T-cell (primary cell): Measurements from ENCODE around the gene RRP8. TPM values are rescaled to one million over a fixed set of nuclear protein-coding genes. Genes with fewer than 3 reads are reported as not detected.
A peak's percentile ranks its signal among the peaks of the same experiment; 100 is the strongest.

Experiments used
- ATAC-seq, 4 experiments: fragments of 200-7000 bp in 3 of 4; fragments of 150-1000 bp in 1 of 4; cut with Tn5 transposase; replicated peaks in 1 of 4; 1 replicate in 3 of 4; 2 replicates in 1 of 4; pipeline ENCODE4 v1.10.0; 2021; ENCODE audit warnings: moderate library complexity in 3 of 4, mild to moderate bottlenecking in 2 of 4, moderate number of reproducible peaks in 1 of 4
- CTCF ChIA-PET, 2 donors: fragments of 300-600 bp; sonication (Branson Sonifier 250); formaldehyde crosslinking; loops; one replicate each; lab custom pipeline; 2022; ENCODE audit warnings: antibody characterized with exemption in 2 of 2; lab: Charles Lee
- POLR2A ChIA-PET, 2 donors: fragments of 300-600 bp; sonication (Branson Sonifier 250); formaldehyde crosslinking; loops; one replicate each; lab custom pipeline; 2022; ENCODE audit warnings: antibody characterized with exemption in 2 of 2; lab: Charles Lee
- DNase-seq, 35 experiments: peaks; one replicate each; pipeline versions ENCODE4 v3.0.0 to v3.0.0-alpha.2; 2013 to 2023
- H3K27ac ChIP-seq: one replicate; pipeline ENCODE4 v1.5.1; 2013; ENCODE audit warnings: low read length
- H3K27me3 ChIP-seq, 2 experiments: replicated peaks in 1 of 2; 1 replicate in 1 of 2; 2 replicates in 1 of 2; pipeline versions ENCODE4 v1.6.1 to v1.7.0; 2013; ENCODE audit warnings: low read length in 1 of 2, mixed read lengths in 1 of 2; ENCODE audit not compliant: control insufficient read depth in 2 of 2, insufficient read depth in 2 of 2; ENCODE audit errors: extremely low read depth in 1 of 2
- H3K36me3 ChIP-seq, 2 donors: 1 replicate in 1 of 2; 2 replicates in 1 of 2; pipeline versions ENCODE4 v1.6.1 to v1.7.0; 2013; ENCODE audit warnings: low read length in 1 of 2; ENCODE audit not compliant: control insufficient read depth in 2 of 2, insufficient read depth in 1 of 2; ENCODE audit errors: extremely low read depth in 1 of 2
- H3K4me1 ChIP-seq, 2 experiments: 1 replicate in 1 of 2; 2 replicates in 1 of 2; pipeline versions ENCODE4 v1.6.1 to v1.7.0; 2013; ENCODE audit warnings: low read length in 2 of 2, mixed read lengths in 1 of 2; ENCODE audit not compliant: insufficient read depth in 2 of 2, control insufficient read depth in 1 of 2; ENCODE audit errors: extremely low read depth in 1 of 2
- H3K4me3 ChIP-seq, 2 donors: 1 replicate in 1 of 2; 2 replicates in 1 of 2; pipeline versions ENCODE4 v1.5.1 to v1.7.0; 2013; ENCODE audit warnings: mild to moderate bottlenecking in 2 of 2, low read length in 1 of 2, moderate library complexity in 1 of 2; ENCODE audit not compliant: control insufficient read depth in 1 of 2; ENCODE audit errors: extremely low read depth in 1 of 2
- H3K9me3 ChIP-seq: 2 replicates; pipeline ENCODE4 v1.7.0; 2013
- H3K27ac Mint-ChIP-seq, 2 donors: one replicate each; pipeline ENCODE4 v1.8.0; 2020 to 2021; ENCODE audit warnings: mild to moderate bottlenecking in 2 of 2, mixed read lengths in 2 of 2
- H3K27me3 Mint-ChIP-seq, 2 donors: one replicate each; pipeline ENCODE4 v1.8.0; 2021 to 2022; ENCODE audit warnings: mixed read lengths in 2 of 2
- H3K36me3 Mint-ChIP-seq: one replicate; pipeline ENCODE4 v1.8.0; 2021; ENCODE audit warnings: mixed read lengths
- H3K4me1 Mint-ChIP-seq, 3 donors: one replicate each; pipeline ENCODE4 v1.8.0; 2020 to 2022; ENCODE audit warnings: mixed read lengths in 3 of 3, mild to moderate bottlenecking in 1 of 3
- H3K4me3 Mint-ChIP-seq, 3 donors: one replicate each; pipeline ENCODE4 v1.8.0; 2020 to 2022; ENCODE audit warnings: mild to moderate bottlenecking in 3 of 3, mixed read lengths in 3 of 3, moderate library complexity in 3 of 3
- H3K9me3 Mint-ChIP-seq, 3 donors: one replicate each; pipeline ENCODE4 v1.8.0; 2020 to 2022; ENCODE audit warnings: mixed read lengths in 3 of 3
- WGBS: methylation state at CpG from one replicate; pipeline ENCODE4 v1.1.5; 2013; ENCODE audit warnings: missing lambda C conversion rate; ENCODE audit not compliant: insufficient coverage; 5-methylcytosine and 5-hydroxymethylcytosine counted together
- total RNA-seq, 35 experiments: library from RNA in 6 of 35; stranded (reverse) in 6 of 35; fragments of 120-200 nt in 1 of 35; gene quantifications; one replicate each; pipeline versions ENCODE4 v1.2.1 to v1.2.4 and lab custom pipeline; 2013 to 2026

RRP8 gene
- total RNA-seq, 5 donors from 2014 or later (not counting 1 experiment from before 2014, with no cell fraction given) = 24.5 to 35.5 (median 32.2) TPM

- Mint-ChIP-seq H3K27ac (peak overlapping the region; percentile 88 to 89), H3K36me3 (peaks cover 41% of the 10 kb centered on the region), H3K4me1 (peaks cover 20 to 47% (median 33%) of the 10 kb centered on the region in 3 donors), H3K27me3 (no peaks in the 10 kb centered on the region), H3K9me3 (no peaks in the 10 kb centered on the region), H3K4me3 (peak overlapping the region in 2 of 3 donors; percentile 86 to 87)
- ATAC-seq (no peak), DNase-seq (peak in 1 of 35 experiments; percentile 1)
- peaks cover 14 to 50% of the 10 kb centered on the region in 2 donors for H3K36me3 ChIP-seq
- H3K4me3 ChIP-seq = no peak overlapping the region
- H3K4me1 ChIP-seq = peaks cover 35 to 64% of the 10 kb centered on the region in 2 experiments
- CTCF ChIA-PET = interaction anchor here in 1 of 2 donors (0.8 to 1.1 kb wide), 2 partner anchors 73 to 221 kb away, joined by 3 read pairs; partner anchors contain the start of genes MRPL17 and SMPD1
- 100% methylated on average over 1 of the region's 6 CpGs for WGBS
- H3K27me3 ChIP-seq = no peaks in the 10 kb centered on the region
- H3K9me3 ChIP-seq = no peaks in the 10 kb centered on the region
- POLR2A ChIA-PET = no interaction called here
- H3K27ac ChIP-seq = peak overlapping the region; percentile 79
Measured at GRCh38 chr11:6610591-6610990, 7.2 kb upstream of the RRP8 start.

GRCh38 chr11:6609502-6610015 lies 6.1 kb upstream of the RRP8 start:
- H3K27me3 ChIP-seq = no peaks in the 10 kb centered on the region
- H3K4me1 ChIP-seq = peaks cover 44 to 73% of the 10 kb centered on the region in 2 experiments
- Mint-ChIP-seq H3K4me1 (peaks cover 20 to 44% (median 33%) of the 10 kb centered on the region in 3 donors), H3K27ac (peak overlapping the region; percentile 74 to 89), H3K9me3 (no peaks in the 10 kb centered on the region), H3K36me3 (peaks cover 31% of the 10 kb centered on the region), H3K4me3 (peak overlapping the region in 2 of 3 donors; percentile 37 to 50), H3K27me3 (no peaks in the 10 kb centered on the region)
- H3K4me3 ChIP-seq = no peak overlapping the region
- ATAC-seq (no peak), DNase-seq (peak in 1 of 35 experiments; percentile 1)
- CTCF ChIA-PET = interaction anchor here in 1 of 2 donors (1.1 kb wide), 1 partner anchor 74 kb away, joined by 8 read pairs; the partner anchor contains the start of gene MRPL17
- POLR2A ChIA-PET = no interaction called here
- peaks cover 7 to 39% of the 10 kb centered on the region in 2 donors for H3K36me3 ChIP-seq
- H3K27ac ChIP-seq = peak overlapping the region; percentile 9
- no peaks in the 10 kb centered on the region for H3K9me3 ChIP-seq
- WGBS = 93% methylated on average over 6 of the region's 8 CpGs

GRCh38 chr11:6608726-6609501 lies 5.5 kb upstream of the RRP8 start:
- ChIA-PET CTCF (interaction anchor here in 1 of 2 donors (1.1 kb wide), 1 partner anchor 74 kb away, joined by 8 read pairs; the partner anchor contains the start of gene MRPL17), POLR2A (no interaction called here)
- DNase-seq (peak in 1 of 35 experiments; percentile 1), ATAC-seq (no peak)
- H3K4me1 Mint-ChIP-seq = peaks cover 20 to 44% (median 33%) of the 10 kb centered on the region in 3 donors
- H3K27ac ChIP-seq = no peak overlapping the region
- WGBS = 91% methylated on average over 7 of the region's 14 CpGs
- H3K27ac Mint-ChIP-seq = peak overlapping the region in 1 of 2 donors; percentile 89
- H3K4me1 ChIP-seq = peaks cover 45 to 76% of the 10 kb centered on the region in 2 experiments
- no peak overlapping the region for H3K4me3 ChIP-seq
- peaks cover 7 to 35% of the 10 kb centered on the region in 2 donors for H3K36me3 ChIP-seq
- H3K4me3 Mint-ChIP-seq = no peak overlapping the region
- H3K36me3 Mint-ChIP-seq = peaks cover 30% of the 10 kb centered on the region
- no peaks in the 10 kb centered on the region for H3K9me3 ChIP-seq
- no peaks in the 10 kb centered on the region for H3K9me3 Mint-ChIP-seq
- no peaks in the 10 kb centered on the region for H3K27me3 Mint-ChIP-seq
- H3K27me3 ChIP-seq = no peaks in the 10 kb centered on the region

GRCh38 chr11:6608011-6608410 lies 4.6 kb upstream of the RRP8 start:
- H3K27me3 Mint-ChIP-seq = no peaks in the 10 kb centered on the region
- no peak for ATAC-seq
- POLR2A ChIA-PET = no interaction called here
- Histone ChIP-seq H3K27me3 (no peaks in the 10 kb centered on the region), H3K9me3 (no peaks in the 10 kb centered on the region), H3K27ac (peak overlapping the region; percentile 64), H3K36me3 (peaks cover 7 to 35% of the 10 kb centered on the region in 2 donors), H3K4me3 (no peak overlapping the region), H3K4me1 (peaks cover 43 to 75% of the 10 kb centered on the region in 2 experiments)
- no peak overlapping the region for H3K4me3 Mint-ChIP-seq
- no peak overlapping the region for H3K27ac Mint-ChIP-seq
- peaks cover 30% of the 10 kb centered on the region for H3K36me3 Mint-ChIP-seq
- H3K4me1 Mint-ChIP-seq = peaks cover 20 to 44% (median 33%) of the 10 kb centered on the region in 3 donors
- WGBS = 97% methylated on average over 8 of the region's 9 CpGs
- H3K9me3 Mint-ChIP-seq = no peaks in the 10 kb centered on the region
- CTCF ChIA-PET = interaction anchor here (1.1 to 1.6 kb wide), 3 partner anchors 11 to 75 kb away, joined by 3 to 6 read pairs (median 5); partner anchors contain the start of genes TPP1 (in 2 of the 2) and MRPL17 (in 1 of the 2)
- no peak for DNase-seq

- CTCF ChIA-PET = interaction anchor here (0.6 to 1.6 kb wide), 4 partner anchors 12 to 76 kb away, joined by 3 to 6 read pairs (median 4); partner anchors contain the start of genes TPP1 (in 2 of the 2) and MRPL17 (in 1 of the 2)
Measured at GRCh38 chr11:6607190-6607795, 3.9 kb upstream of the RRP8 start.

More at GRCh38 chr11:6607190-6607795, 3.9 kb upstream of the RRP8 start:
- POLR2A ChIA-PET = interaction anchor here in 1 of 2 donors (0.6 kb wide), 1 partner anchor 28 kb away, joined by 3 read pairs; no protein-coding TSS in a partner anchor
- Histone ChIP-seq H3K9me3 (no peaks in the 10 kb centered on the region), H3K4me1 (peaks cover 46 to 73% of the 10 kb centered on the region in 2 experiments), H3K27me3 (no peaks in the 10 kb centered on the region), H3K36me3 (peaks cover 7 to 35% of the 10 kb centered on the region in 2 donors), H3K4me3 (no peak overlapping the region), H3K27ac (peak overlapping the region; percentile 64)
- DNase-seq (no peak), ATAC-seq (no peak)
- peaks cover 30% of the 10 kb centered on the region for H3K36me3 Mint-ChIP-seq
- no peaks in the 10 kb centered on the region for H3K9me3 Mint-ChIP-seq
- peak overlapping the region in 1 of 3 donors; percentile 35 for H3K4me3 Mint-ChIP-seq
- H3K4me1 Mint-ChIP-seq = peaks cover 20 to 44% (median 33%) of the 10 kb centered on the region in 3 donors
- H3K27me3 Mint-ChIP-seq = no peaks in the 10 kb centered on the region
- H3K27ac Mint-ChIP-seq = peak overlapping the region in 1 of 2 donors; percentile 89
